SH-SY5Y (cell line): Measurements from ENCODE around the gene SREBF2.

Experiments used
- GATA2 ChIP-seq: IDR thresholded peaks from 2 replicates; pipeline ENCODE4 v1.6.1; 2011; ENCODE audit warnings: mild to moderate bottlenecking, low read depth, low read length
- GATA3 ChIP-seq: IDR thresholded peaks from 2 replicates; pipeline ENCODE4 v1.6.1; 2011; ENCODE audit warnings: low read depth, mild to moderate bottlenecking, low read length, moderate library complexity

Gene SREBF2

DNA sequence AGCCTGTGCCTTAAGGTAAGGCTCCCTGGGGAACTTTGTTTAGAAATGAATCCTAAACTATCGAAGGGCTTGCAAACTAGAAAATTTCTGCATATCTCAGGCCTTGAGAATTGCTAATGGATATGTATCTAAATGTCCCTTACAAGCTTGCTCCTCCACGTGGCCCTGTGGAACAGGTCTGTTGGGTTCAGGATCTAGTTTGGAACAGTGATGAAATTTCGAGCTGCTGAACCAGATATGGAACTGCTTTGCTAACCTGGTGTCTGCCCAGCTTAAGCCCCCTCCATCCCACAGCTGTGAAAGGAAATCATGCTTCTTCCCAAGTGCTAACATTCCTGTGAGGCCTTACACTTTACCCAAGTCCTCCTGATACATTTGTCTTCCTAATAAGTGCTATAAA, 11.6 kb downstream of the SREBF2 start:
- TF ChIP-seq GATA2 (no peak), GATA3 (no peak)

DNA sequence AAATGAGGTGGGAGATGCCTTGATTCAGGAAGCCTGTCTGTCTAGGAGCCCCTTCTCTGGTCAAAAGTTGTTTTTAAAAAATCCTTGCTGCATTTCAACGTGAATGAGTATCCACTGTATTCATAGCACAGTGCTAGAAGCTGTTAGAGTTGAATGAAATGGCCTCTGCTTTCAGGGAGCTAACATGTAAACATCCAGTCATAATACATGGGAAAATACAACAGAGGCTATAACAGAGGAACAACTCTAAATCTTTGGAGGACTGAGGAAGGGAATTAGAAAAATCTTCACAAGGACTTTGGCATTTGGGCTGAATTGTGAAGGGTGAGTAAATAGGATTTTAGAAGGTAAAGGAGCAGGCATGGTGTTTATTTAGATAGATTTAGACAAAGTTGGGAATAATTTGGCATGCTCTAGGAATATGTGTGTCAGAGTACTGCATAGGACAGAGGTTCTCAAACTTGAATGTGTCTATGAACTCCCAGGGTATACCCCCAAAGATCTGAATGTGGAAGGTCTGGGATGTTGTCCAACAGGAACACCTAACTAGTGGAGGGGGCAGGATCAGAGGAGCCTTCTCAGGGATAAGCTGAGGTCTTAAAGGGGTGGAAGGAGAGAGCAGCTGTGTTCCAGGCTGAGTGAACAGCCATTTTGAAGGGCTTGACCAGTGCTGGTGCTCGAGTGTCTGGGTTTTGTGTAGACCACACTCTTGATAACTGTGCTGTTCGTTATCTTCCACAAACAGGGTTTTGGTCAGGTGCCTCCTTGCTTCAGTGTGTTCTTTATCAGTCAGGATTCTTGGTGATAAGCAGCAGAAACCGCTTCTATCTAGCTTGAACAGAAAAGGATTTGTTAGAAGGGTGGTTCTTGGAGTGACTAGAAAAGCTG, 12.7 kb downstream of the SREBF2 start:
- TF ChIP-seq GATA3 (no peak), GATA2 (no peak)

DNA sequence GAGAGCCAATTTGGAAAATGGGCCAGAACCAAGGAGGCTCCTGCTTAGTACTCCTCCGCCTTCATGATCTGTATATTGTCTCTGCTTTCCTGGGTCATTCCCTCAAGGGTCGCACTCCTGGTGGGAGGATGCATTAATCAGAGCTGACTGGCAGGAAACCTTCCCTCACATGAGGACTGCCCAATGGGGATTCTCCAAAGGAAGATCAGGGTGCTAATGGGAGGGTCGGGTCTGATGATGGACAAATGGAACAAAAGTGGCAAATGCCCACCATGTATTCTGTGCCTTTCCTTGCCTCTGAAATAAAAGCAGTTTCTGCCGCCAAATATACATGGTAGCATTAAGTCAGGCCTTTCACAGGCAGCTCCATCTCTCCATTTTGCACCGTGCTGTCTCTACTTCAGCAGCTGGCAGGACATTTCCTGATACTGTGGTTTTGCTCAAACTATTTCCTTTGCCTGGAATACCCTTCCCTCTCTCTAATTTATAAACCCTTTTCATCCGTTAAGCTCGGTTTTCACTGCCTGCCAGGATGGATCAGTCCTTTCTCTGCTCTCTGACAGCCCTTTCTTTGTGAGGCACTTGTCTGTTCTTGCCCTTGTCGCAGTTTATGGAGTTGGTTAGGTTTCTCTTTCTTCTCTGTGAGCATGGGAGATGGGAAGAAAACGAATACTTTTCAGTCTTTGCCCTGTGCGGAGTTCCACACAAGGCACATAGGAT, 13.5 kb downstream of the SREBF2 start:
- no peak for TF ChIP-seq GATA2
- TF ChIP-seq GATA3, result no peak

DNA sequence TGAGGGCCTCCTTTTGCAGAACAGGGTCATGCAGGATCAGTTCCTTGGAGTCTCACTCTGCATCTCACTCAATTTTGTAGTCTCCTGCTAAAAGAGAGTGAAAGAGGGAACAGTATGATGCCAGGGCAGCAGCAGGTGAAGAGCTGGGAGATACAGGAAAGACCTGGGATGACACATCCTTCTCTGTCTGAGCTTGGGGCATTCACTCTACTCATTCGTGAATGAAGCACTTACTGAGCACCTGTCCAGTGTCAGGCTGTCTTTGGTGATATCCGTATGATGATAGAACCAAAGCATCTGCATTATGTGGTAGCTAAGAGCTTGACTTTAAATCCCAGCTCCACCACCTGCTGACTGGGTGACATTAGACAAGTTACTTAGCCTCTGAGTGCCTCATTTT, 14.4 kb downstream of the SREBF2 start:
- TF ChIP-seq GATA2, result no peak
- no peak for TF ChIP-seq GATA3

DNA sequence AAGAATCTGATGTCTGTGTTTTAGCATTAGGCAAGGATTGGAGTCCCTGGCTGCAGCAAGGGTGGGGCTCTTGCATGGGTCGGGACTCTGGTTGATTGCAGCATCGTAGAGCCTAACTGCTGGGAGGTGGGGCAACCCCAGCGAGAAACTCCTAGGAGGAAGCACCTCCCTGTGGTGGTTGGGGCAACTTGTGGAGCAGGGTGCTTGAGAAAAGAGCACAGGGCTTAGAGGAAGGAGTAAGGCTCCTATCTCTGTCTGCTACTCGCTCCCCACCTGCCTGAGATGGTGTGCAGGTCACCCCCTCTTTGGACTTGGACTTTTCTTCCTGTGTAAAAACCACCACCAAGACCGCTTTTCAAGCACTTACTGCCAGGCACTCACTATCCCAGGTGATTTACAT, 15.6 kb downstream of the SREBF2 start:
- TF ChIP-seq GATA3 (no peak), GATA2 (no peak)

DNA sequence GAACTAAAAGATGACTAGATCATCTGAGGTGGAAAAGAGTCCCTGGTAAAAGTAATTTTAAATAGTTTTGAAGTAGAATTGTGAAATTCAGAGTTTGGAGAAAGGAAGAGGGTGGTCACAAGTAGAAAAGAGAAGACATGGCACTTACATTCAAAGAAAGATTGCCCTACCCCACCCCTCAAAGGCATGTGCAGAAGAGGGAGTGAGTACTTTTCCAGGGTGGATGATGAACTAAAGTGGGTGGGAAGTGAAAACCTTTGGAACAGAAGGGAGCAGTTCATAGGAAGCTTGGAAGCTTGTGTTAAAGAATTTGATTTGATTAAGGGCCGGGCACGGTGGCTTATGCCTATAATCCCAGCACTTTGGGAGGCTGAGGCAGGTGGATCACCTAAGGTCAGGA, 23.6 kb downstream of the SREBF2 start:
- TF ChIP-seq GATA2 (no peak), GATA3 (no peak)

DNA sequence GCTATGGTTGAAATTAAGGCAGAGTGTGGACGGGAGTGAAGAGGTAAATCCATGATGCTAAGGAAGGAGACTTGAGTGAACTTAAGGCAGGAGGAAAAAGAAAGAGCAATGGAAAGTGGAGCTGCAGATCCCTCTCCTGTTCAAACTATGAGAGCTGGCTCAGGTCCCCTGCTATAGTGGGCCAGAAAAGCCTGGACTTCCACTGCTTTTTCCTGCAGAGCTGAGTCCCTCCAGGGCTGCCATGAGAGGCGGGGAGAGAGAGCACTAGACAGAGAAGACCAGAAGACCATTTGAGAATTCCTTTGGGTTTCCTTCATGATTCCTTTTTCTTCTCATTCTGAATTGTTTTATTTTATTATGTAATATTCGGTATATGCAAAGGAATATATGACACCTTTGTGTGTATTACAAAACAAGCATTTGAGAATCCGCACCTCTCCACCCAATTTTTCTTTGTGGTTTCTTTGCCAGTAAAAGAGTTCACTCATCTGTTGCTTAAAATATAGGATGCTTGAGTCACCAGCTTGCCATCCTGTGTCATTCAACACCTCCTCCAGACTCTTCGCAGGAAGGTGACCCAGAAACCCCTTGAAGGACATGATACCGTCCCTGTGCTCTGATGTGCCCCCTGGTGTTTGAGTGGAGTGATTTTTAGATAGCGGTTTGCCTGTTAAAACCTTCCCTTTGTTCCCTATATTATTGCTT, 24.4 kb downstream of the SREBF2 start:
- TF ChIP-seq GATA2 (no peak), GATA3 (no peak)

DNA sequence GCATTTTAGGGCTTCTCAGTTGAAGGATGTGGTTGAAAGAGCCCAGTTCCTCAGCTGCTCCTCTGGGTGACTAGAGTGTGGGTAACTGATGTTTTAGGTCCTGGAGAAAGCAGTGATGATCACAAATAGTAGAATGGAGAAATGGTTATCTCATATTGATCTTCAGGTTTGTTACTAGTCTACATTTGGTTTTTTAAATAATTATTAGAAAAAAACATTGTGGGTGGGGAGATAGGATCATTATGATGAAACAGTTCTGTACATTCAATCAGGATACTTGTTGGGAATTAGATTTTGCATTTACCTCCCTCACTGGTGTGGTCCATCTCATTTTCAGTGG, 24.9 kb downstream of the SREBF2 start:
- TF ChIP-seq GATA2 (no peak), GATA3 (no peak)

DNA sequence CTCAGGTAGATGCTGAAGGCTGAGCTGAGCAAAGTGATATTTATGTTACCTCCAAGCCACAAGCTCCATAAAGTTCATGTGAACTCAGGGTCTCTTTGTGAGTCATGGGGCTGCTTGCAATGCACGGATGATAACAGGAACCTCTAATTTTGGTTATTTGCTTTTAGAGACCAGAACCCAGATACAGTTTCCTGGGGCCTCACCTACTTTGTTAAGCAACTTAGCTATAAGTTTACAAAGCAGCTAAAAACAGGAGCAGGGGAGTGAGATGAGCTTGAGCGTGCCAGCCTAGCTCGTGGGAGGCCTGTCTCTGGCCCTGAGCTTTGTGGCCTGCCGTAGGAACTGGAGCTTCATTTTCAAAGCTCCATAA, 29.2 kb downstream of the SREBF2 start:
- TF ChIP-seq GATA3 (no peak), GATA2 (no peak)

DNA sequence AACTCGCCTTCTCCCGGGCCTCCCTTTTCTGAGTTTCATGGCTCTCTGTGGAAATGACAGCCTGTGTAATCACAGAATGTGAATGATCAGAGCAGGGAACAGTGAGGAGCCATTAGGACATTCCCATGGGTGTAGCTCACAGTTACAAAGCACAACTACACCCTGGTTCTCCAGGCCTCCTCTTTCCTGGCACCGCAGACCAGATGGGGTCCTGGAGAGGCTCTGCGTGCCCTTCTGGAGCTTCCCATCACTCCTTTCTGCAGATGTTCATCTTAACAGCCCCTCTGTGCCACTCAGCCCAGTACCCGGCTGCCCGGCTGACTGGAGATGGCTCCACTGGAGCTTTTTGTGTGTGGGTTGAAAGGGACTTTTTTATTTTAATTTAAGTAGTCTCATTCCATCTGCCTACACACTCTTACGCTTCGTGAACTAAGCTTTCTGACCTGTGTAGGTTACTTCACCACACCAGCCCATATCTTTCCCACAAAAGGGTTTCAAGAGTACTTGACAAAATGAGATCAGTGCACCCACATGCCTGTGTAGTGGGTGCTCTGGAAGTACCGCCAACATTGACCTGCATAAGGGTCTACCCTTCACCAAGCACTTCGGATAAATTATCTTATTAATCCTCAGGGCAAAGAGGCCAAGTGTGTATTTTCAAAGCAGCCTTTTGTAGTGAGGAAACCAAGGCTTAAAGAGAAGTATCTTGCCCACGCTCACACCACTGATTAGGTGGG, 29.8 kb downstream of the SREBF2 start:
- TF ChIP-seq GATA3 (no peak), GATA2 (no peak)

DNA sequence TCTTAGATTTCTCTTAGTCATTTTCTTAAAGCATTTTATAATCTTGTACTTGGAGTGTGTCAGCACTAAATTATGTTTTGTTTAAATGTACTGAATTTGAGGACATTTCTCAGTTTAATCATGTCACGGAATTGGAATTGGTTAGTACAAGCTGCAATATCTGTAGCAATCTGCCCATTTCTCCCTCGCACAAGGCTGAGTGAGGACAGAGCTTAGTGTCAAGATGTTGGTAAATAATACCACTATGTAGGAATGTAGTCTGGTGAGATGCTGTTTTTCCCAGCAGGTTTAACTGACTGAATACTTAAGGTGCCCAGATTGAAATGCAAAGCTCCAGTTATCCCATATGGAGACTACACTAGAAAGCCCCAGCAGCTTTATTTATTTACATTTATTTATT, 30.6 kb downstream of the SREBF2 start:
- TF ChIP-seq GATA3, result no peak
- TF ChIP-seq GATA2, result no peak

DNA sequence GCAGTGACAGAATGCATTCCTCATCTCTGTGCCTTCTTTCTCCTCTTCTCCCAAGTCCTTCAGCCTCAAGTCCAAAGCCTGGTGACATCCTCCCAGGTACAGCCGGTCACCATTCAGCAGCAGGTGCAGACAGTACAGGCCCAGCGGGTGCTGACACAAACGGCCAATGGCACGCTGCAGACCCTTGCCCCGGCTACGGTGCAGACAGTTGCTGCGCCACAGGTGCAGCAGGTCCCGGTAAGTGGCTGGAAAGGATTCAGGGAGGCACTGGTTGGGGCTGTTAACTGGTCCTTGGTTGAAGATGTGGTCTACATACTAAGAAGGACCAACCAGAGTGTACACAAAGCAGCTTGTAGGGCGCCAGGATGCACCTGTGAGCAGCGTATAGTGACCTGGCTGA, 35.7 kb downstream of the SREBF2 start:
- no peak for TF ChIP-seq GATA3
- TF ChIP-seq GATA2, result no peak

DNA sequence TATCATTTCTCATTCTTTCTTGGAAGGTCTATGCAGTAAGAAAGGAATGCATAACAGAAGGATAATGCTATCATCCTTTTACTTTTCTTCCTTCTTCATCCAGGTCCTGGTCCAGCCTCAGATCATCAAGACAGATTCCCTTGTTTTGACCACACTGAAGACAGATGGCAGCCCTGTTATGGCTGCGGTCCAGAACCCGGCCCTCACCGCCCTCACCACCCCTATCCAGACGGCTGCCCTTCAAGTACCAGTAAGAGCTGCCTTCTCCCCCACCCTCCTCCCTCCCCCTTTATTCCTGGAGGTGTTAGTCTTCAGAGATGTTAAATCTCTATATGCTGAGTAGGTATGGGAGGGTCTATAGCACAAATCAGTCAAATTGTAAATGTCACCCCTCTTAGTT, 37.9 kb downstream of the SREBF2 start:
- TF ChIP-seq GATA3 (no peak), GATA2 (no peak)

DNA sequence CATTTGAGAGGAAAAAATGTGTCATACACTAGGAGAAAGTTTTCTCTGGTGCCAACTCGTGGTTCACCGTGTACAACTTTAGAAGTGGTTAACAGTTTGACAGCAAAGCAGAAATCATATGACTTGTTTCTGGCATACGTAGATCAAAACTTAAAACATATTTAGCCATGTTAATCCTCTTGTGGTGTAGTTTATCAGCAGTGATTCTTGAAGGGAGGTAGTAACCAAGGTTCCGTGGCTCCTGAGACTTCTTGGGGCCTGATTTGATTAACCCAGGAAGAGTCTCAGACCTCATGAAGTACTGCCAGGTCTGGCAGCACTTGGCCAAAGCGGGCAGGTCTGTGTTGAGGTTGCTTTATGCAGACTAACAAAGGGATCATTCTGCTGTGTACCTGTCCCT, 40.5 kb downstream of the SREBF2 start:
- TF ChIP-seq GATA3, result no peak
- no peak for TF ChIP-seq GATA2
